HG02884 (cell line): ENCODE measurements around the gene ARHGAP28.
"Not testable (repeated sequence)": the region's sequence is repeated elsewhere in the genome, so short reads cannot be mapped to it uniquely, and the experiment has no call there.

ENCODE experiments used
- ATAC-seq: cut with Tn5 transposase; IDR thresholded peaks from one replicate; pipeline ENCODE4 v1.9.1; 2021; ENCODE audit warnings: mild to moderate bottlenecking, moderate library complexity; ENCODE audit not compliant: unreplicated experiment

ARHGAP28 gene

DNA sequence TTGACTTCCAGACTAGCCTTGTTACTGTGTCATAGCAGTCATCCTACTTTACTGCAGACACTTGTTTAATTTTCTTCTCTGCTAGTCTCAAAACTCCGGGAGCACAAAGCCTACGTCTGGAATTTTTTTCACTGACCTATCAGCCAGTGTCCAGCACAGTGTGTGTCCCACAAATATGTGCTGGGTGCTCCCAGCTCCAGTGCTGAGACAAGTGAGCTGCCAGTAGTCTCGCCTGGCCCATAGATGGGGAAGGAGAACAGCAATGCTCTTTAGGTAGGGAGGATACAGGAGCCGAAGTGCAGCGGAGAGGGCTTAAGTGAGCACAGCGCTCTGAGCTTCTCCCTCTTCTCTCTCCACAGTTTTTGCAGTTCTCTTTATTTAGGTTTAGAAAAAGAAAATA lies 34.0 kb downstream of the ARHGAP28 start:
- ATAC-seq: no peak

GRCh38 chr18:6764382-6764781 lies 34.9 kb downstream of the ARHGAP28 start:
- no peak for ATAC-seq

DNA sequence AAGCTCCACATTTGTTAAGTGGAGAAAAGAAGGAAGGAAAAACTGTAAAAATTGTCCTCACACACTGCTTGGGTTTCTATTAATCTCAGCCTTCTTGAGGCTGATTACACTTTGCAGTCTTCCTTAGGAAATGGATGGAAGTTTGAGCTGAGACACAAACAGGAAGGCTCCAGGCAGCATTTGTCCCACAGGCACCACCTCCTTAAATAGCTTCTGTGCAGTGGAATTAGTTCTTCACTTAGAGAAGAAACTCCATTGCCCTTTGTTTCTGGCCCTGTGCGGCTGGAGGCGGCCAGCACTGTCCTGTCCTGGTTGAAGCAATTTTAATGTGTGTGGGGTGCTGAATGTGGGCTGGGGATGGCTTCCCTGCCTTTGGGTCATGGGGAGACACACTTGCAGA lies 44.3 kb downstream of the ARHGAP28 start:
- ATAC-seq: no peak

DNA sequence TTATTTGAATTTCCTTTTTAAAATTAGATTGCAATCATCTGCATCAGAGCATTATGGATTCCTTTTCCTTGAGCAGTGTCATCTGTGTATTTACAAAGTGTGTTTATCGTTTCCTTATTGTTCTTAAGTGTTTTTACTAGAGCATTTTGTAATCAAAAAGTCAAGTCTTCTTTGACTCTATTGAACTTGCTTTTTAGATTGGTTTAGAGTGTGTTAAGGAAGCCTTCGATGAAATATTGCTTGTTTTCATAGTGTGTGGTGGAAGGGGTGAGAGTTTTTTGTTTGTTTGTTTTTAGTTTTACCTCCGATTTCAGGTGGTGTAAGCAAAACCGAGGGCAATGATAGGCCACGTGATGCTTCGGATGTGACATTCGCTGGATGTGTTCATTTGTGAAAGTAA lies 45.7 kb downstream of the ARHGAP28 start:
- ATAC-seq: no peak

DNA sequence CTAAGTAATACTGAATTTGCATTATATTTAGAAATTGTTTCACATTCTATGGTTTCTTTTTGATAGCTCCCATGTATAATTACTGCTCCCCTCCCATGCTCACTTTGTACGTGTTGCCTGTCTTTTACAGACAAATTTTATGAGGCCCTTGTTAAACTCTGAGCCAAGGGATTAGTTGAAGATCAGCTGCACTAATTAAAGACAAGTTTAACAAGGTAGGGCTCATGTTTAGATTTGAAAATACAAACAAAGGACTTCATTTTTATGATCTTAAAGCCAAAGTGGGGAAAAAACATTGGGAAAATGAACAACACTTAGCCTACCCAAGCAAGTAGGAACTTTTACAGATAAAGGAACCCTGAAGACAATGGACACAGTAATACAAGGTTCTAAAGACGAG lies 46.2 kb downstream of the ARHGAP28 start:
- no peak for ATAC-seq

DNA sequence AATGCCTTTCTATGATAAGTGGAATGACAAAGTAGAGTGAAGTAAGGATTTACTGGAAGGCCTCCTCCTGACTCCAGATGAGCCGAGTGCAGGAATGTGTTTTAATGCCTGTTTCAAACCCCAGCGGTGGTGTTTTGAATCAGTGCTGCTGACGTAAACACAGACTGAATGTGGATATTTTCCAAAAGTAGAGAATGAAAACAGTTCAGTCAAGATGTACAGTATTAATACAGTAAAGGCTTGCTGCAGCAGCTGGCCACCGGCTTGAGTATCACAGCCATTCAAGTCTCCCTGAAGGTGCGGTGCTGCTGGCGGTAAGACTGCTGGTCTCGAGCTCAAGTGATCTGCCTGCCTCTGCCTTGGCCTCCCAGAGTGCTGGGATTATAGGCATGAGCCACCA lies 46.7 kb downstream of the ARHGAP28 start:
- ATAC-seq: no peak

GRCh38 chr18:6777509-6777908 lies 48.0 kb downstream of the ARHGAP28 start:
- ATAC-seq: no peak

- no peak for ATAC-seq
Observed at GRCh38 chr18:6778459-6779247, 49.1 kb downstream of the ARHGAP28 start.

- ATAC-seq: no peak
Observed at GRCh38 chr18:6781142-6781714, 51.7 kb downstream of the ARHGAP28 start.

DNA sequence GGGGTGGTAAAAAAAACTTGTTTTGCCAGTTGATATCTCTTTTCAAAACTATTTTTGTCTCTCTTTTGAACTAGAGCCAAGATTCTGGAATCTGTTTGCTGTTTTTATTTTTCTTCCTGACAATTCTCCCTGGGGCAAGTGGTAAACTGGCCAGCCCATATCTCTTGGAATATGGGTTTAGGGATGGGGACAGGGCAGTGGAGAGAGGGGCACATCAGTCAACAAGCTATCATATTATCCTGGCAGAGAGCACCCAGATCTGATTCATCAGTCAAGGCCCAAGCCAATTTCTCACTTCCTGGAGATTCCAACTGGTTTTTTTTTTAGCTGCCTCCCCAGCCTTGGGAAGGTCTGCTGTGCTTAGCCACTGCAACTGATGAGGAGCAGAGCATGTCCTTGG lies 52.3 kb downstream of the ARHGAP28 start:
- ATAC-seq: no peak

DNA sequence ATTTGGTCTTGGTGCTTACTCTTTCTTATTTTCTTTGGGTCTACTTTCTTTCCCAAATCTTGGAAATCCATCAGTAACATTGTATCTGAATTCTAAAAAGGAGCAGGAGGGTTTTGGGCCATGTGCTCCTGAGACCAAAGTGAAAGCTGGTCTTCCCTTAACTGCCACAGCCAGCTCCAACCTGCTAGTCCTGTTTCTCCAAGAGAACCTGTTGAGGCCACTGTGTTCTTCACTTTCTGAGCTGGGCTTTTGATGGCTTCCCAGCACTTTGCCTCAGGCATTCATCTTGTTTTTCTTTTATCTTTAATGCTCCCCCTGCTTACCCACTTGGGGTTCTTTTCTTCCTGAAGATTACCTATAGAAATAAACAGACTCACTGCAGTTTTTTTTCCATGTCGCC lies 53.3 kb downstream of the ARHGAP28 start:
- ATAC-seq: no peak

- ATAC-seq: no peak
Observed at GRCh38 chr18:6784046-6784445, 54.5 kb downstream of the ARHGAP28 start.

- no peak for ATAC-seq
Observed at GRCh38 chr18:6785001-6785400, 55.5 kb downstream of the ARHGAP28 start.

- ATAC-seq: no peak
Observed at GRCh38 chr18:6785411-6785810, 55.9 kb downstream of the ARHGAP28 start.

GRCh38 chr18:6792391-6792790 lies 62.9 kb downstream of the ARHGAP28 start:
- ATAC-seq: no peak

DNA sequence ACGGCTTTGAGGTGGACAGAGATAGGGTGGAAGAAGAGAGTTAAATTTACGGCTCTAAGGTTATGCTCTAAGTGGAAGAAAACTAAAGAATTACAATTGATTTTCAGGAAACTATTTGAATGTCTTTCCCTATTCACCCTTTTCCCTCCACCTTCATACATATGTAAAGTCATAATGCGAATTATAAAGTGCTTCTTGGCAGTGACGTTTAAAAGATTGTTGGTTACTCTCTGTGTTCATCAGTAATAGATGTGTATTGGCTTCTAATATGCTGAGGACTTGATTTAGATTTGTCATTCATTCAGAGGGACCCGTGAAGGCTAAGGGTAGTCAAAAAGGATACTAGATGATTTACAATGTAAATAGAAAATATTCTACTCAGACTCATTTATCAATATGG lies 63.9 kb downstream of the ARHGAP28 start:
- ATAC-seq: no peak

GRCh38 chr18:6793986-6794385 lies 64.5 kb downstream of the ARHGAP28 start:
- no peak for ATAC-seq

DNA sequence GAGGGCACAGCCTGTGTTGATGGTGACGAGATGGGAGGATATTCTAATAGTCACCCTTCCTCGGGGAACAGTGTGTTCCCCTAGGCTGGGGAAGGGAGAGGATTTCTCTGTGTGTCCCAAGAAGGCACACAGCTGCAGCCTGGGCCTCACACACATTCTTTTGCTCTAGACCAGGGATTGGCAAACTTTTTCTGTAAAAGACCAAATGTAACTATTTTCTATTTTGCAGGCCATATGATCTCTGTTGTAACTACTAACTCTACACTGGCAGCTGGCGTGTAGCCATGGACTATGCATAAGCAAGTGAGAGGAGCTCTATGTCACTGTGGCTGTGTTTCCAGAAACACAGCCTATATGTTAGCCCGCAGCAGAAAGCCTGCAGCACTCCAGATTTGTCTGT lies 65.8 kb downstream of the ARHGAP28 start:
- ATAC-seq: no peak

- no peak for ATAC-seq
Observed at GRCh38 chr18:6796511-6796910, 67.0 kb downstream of the ARHGAP28 start.

GRCh38 chr18:6797171-6797570 lies 67.7 kb downstream of the ARHGAP28 start:
- ATAC-seq: no peak

DNA sequence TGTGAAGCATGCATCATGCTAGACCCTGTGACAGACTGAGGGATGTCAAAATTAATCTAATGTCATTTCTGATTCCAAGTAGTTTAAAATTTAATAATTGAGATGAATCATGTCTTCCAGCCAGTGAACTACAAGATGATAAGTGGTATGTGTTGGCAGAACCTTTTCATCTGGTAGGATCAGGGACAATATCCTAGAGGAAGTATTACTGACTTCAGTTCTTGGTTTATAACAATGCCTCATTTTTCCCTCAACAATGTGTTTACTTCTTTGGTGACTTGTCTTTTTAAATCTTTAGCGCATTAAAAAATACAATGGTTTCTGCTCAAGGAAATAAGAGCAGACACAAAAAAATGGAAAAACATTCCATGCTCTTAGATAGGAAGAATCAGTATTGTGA lies 69.4 kb downstream of the ARHGAP28 start:
- ATAC-seq: no peak

- ATAC-seq: not testable (repeated sequence)
Observed at GRCh38 chr18:6800309-6800708, 70.8 kb downstream of the ARHGAP28 start.
